NCI-H146 (cell line): ENCODE results near the gene SELENOM.
"Not testable (repeated sequence)": the region's sequence is repeated elsewhere in the genome, so short reads cannot be mapped to it uniquely, and the experiment has no call there.

Source experiments
- DNase-seq: peaks from one replicate; lab custom pipeline; 2025; lab: John Stamatoyannopoulos, UW

SELENOM gene

DNA sequence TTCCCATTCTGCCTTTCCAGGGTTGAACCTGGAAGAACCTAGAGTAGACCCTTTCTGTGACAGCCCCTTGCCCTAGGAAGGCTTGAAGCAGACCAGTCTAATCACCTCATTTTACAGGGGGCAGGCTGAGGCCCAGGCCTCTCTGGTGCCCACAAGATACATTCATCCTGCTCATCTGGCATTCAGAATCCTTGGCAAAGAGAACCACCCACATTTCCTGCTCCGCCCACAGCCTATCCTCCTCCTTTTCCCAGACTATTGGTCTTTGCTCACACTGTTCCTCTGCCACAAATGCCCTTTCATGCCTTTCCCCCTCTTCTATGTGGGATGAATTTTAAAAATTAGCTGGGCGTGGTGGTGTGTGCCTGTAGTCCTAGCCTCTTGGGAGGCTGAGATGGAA, 29.0 kb downstream of the SELENOM start:
- DNase-seq: not testable (repeated sequence)

DNA sequence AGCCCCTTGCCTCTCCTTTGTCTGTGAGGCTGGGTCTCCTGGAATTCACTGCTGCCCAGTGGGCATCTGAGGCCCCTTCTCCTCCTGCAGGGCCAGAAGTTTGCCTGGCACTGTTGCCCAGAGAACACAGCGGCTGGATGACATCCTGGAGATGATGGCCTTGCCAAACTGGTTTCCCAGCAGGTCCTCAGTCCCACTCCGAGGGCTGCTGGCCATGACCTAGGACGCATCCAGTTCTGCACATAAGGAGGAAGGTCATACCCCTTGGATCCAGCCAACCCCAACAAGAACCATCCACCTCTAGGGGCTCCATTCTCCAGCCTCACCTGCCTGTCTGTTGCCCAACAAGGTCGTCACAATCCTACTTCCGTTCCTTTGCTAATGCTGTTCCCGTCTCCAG, 29.7 kb downstream of the SELENOM start:
- DNase-seq: no peak

GRCh38 chr22:31075961-31076360, 31.4 kb downstream of the SELENOM start:
- DNase-seq: no peak

GRCh38 chr22:31073545-31074145, 33.7 kb downstream of the SELENOM start:
- DNase-seq: not testable (repeated sequence)

GRCh38 chr22:31073125-31073524, 34.2 kb downstream of the SELENOM start:
- DNase-seq: not testable (repeated sequence)

GRCh38 chr22:31069691-31070314, 37.6 kb downstream of the SELENOM start:
- not testable (repeated sequence) for DNase-seq

GRCh38 chr22:31068970-31069369, 38.4 kb downstream of the SELENOM start:
- DNase-seq: no peak

DNA sequence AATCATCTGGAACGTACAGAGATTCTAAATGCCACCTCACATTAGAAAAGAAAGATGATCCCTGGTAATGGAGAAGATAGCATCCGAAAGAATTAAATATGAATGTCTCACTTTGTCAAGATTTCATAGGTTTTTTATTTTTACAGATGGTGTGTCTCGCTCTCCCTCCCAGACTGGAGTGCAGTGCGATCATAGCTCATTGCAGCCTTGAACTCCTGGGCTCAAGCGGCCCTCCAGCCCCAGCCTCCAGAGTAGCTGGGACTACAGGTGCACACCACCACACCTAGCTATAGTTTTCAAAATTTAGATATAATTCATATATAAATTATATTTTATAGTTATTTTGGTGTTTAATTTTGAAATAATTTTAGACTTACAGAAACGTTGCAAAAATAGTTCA, 43.0 kb downstream of the SELENOM start:
- DNase-seq: no peak

DNA sequence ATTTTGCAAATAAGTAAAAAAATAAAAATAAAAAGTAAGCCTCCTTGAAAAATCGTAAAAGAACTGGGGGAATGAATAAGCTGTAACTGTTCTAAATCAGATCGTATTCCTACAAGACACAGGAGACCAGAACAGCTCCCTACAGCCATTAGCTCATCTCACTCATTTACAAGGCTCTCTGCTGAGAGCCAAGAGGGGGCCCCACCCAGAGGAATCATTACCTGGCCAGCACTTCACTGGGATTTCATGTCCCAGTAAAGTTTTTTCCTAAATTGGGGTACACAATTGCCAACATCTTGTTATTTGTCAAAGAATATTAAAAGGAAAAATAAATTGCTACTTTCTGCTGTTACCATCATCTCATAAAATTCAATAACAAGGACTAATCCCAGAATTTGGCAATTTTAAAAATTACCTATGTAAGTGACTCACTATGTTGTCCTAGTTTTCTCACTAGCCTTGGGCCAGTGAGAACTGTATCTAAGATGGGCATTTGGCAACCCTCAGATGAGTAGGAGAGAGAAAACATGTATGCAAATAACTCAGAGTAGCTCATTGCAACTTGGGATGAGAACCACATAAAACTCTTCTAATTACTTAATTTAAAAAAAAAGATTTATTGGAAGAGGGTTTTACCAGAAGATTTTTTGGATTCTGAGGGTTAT, 44.7 kb downstream of the SELENOM start:
- no peak for DNase-seq

- DNase-seq: not testable (repeated sequence)
These were observed 47.7 kb downstream of the SELENOM start for GRCh38 chr22:31059663-31060062.

DNA sequence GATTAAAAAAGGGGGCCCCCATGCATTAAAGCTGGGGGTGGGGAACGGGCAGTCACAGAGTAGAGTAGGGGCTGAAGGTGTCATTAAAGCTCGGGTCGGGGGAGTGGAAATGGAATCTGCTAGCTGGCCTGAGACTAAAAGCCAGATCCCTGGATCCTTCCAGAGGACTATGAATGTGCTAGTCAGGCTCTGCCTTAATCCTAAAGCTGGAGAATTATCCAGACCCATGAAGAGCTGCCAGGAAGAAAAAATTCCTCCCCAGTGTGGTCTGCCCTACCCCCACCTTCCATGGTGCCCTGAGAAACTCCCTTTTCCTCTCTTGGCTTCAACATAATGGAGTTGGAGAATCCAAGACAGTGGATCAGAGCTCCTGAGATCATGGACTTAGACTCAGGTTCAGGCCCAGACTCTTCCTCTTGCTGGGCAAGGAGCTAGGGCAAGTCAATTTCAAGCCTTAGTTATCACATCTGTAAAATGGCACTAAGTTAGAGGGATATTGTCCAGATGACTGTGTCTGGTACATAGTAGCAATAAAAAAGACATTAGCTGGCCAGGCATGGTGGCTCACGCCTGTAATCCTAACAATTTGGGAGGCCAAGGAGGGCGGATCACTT, 50.3 kb downstream of the SELENOM start:
- no peak for DNase-seq

GRCh38 chr22:31055635-31056159, 51.7 kb downstream of the SELENOM start:
- DNase-seq: peak; percentile 28

DNA sequence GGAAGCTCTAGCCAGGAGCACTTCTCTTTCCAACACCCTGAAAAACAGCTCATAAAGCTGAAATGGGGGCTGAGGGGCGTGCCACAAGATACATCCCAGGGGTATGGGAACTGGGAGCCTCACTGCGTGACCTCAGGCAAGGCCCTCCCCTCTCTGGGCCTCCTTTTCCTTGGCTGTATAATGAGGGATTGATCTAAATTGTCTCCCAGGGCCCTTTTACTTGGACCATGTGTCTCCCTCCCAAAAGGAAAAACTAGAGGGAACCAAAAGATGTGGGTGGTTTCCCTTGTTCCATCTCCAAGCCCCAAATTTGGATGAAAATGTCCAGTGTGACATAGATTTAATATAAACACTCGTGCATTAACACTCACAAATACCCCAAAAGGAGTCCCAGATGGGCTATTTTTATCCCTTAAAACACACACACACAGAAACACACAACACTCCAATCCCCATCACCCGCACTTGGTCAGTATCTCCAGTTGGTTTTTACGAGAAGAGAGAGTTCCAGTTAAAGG, 52.2 kb downstream of the SELENOM start:
- DNase-seq: no peak
